Vagina (tissue), 2 donors: ENCODE measurements around the gene SFI1.

ENCODE experiments used
- POLR2A ChIP-seq, 2 donors: fragments of 450-650 bp; IDR thresholded peaks; one replicate each; pipeline ENCODE4 v1.6.1; 2017; ENCODE audit warnings: antibody characterized with exemption in 2 of 2, mild to moderate bottlenecking in 2 of 2, moderate library complexity in 2 of 2
- POLR2AphosphoS5 ChIP-seq, 2 donors: sonication (generic); formaldehyde crosslinking; IDR thresholded peaks; one replicate each; pipeline ENCODE4 v1.9.0; 2017; ENCODE audit warnings: antibody characterized with exemption in 2 of 2, mild to moderate bottlenecking in 2 of 2, low read depth in 1 of 2; ENCODE audit not compliant: insufficient read depth in 1 of 2
- TF ChIP-seq, protein P1 (sequence below), 3 experiments: fragments of 450-650 bp in 2 of 3; fragments of 200-600 bp in 1 of 3; sonication (generic) in 1 of 3; IDR thresholded peaks; one replicate each; pipeline ENCODE4 v1.5.1; 2017 to 2019; ENCODE audit warnings: antibody characterized with exemption in 3 of 3, mild to moderate bottlenecking in 2 of 3, moderate library complexity in 2 of 3

DNA sequence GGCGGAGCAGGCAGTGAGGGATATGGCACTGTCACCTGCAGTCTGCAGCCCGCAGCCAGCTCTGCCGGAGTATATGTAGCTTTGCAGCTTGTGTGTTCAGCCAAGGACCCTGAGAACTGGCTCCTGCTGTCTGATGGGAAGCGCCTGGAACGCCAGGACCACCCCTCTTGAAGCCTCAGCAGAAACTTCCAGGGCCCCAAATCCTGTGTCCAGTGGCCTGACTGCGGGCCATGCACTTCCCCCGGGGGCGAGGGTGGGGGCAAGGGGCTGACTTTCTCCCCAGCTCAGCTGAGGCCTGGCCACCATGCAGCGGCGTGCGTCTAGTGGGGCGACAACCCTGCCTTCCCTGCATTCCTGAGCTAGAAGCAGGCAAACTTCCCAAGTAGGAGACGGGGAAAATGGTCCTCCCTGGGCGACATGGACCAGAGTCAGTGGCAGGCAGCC is 133.4 kb downstream of the SFI1 start:
- TF ChIP-seq POLR2AphosphoS5 (IDR thresholded peaks at IDR 0.05; ENCODE audit: insufficient read depth in 1 of 2, low read depth in 1 of 2) (no peak), POLR2A (IDR thresholded peaks at IDR 0.05) (no peak)
- TF ChIP-seq, protein P1, sequence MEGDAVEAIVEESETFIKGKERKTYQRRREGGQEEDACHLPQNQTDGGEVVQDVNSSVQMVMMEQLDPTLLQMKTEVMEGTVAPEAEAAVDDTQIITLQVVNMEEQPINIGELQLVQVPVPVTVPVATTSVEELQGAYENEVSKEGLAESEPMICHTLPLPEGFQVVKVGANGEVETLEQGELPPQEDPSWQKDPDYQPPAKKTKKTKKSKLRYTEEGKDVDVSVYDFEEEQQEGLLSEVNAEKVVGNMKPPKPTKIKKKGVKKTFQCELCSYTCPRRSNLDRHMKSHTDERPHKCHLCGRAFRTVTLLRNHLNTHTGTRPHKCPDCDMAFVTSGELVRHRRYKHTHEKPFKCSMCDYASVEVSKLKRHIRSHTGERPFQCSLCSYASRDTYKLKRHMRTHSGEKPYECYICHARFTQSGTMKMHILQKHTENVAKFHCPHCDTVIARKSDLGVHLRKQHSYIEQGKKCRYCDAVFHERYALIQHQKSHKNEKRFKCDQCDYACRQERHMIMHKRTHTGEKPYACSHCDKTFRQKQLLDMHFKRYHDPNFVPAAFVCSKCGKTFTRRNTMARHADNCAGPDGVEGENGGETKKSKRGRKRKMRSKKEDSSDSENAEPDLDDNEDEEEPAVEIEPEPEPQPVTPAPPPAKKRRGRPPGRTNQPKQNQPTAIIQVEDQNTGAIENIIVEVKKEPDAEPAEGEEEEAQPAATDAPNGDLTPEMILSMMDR (IDR thresholded peaks at IDR 0.05) = no peak
